Liver (tissue), 9 donors: ENCODE results near the gene ADAMTS3. TPM values are rescaled to one million over a fixed set of nuclear protein-coding genes. Genes with fewer than 3 reads are reported as not detected.

Source experiments
- DNase-seq: peaks from one replicate; pipeline ENCODE4 v3.0.0-alpha.2; 2017; ENCODE audit warnings: low spot score
- H3K27ac ChIP-seq, 2 donors: one replicate each; pipeline ENCODE4 v1.7.0; 2013; ENCODE audit warnings: inconsistent platforms in 2 of 2, low read length in 2 of 2, control low read depth in 1 of 2, low read depth in 1 of 2, mild to moderate bottlenecking in 1 of 2
- H3K27me3 ChIP-seq, 4 donors: one replicate each; pipeline versions ENCODE4 v1.6.1 to v1.7.0; 2013; ENCODE audit warnings: low read length in 3 of 4, inconsistent platforms in 1 of 4, mild to moderate bottlenecking in 1 of 4, moderate library complexity in 1 of 4; ENCODE audit not compliant: control insufficient read depth in 4 of 4, insufficient read depth in 4 of 4
- H3K36me3 ChIP-seq, 4 donors: one replicate each; pipeline versions ENCODE4 v1.6.1 to v1.7.0; 2013; ENCODE audit warnings: low read length in 3 of 4, mild to moderate bottlenecking in 3 of 4, low read depth in 1 of 4, moderate library complexity in 1 of 4; ENCODE audit not compliant: control insufficient read depth in 4 of 4, insufficient read depth in 3 of 4
- H3K4me1 ChIP-seq, 4 donors: one replicate each; pipeline versions ENCODE4 v1.6.1 to v1.7.0; 2013; ENCODE audit warnings: low read length in 3 of 4, mild to moderate bottlenecking in 3 of 4, moderate library complexity in 1 of 4; ENCODE audit not compliant: control insufficient read depth in 4 of 4, insufficient read depth in 4 of 4
- H3K4me3 ChIP-seq, 3 donors: one replicate each; pipeline versions ENCODE4 v1.6.1 to v1.7.0; 2013; ENCODE audit warnings: low read length in 3 of 3, control low read depth in 1 of 3, low read depth in 1 of 3, mild to moderate bottlenecking in 1 of 3
- H3K9ac ChIP-seq, 2 donors: one replicate each; pipeline ENCODE4 v1.7.0; 2013; ENCODE audit warnings: low read length in 2 of 2, mild to moderate bottlenecking in 2 of 2, moderate library complexity in 2 of 2, control low read depth in 1 of 2, low read depth in 1 of 2
- H3K9me3 ChIP-seq, 4 donors: one replicate each; pipeline versions ENCODE4 v1.6.1 to v1.7.0; 2013; ENCODE audit warnings: low read length in 3 of 4; ENCODE audit not compliant: control insufficient read depth in 4 of 4
- ATF3 ChIP-seq: IDR thresholded peaks from 2 replicates; pipeline ENCODE4 v1.6.1; 2016; ENCODE audit warnings: antibody characterized with exemption
- CTCF ChIP-seq: fragments of 150-350 bp; IDR thresholded peaks from 2 replicates; pipeline ENCODE4 v1.5.1; 2017; ENCODE audit warnings: improper control_type of control experiment, low read depth, low read length; ENCODE audit not compliant: missing input control
- FOXA1 ChIP-seq: IDR thresholded peaks from 2 replicates; pipeline ENCODE4 v1.6.1; 2016; ENCODE audit warnings: antibody characterized with exemption
- FOXA2 ChIP-seq: IDR thresholded peaks from 2 replicates; pipeline ENCODE4 v1.6.1; 2016; ENCODE audit warnings: antibody characterized with exemption
- GABPA ChIP-seq, 2 donors: IDR thresholded peaks in 1 of 2; conservative IDR thresholded peaks in 1 of 2; 2 replicates each; pipeline ENCODE4 v1.6.1; 2016; ENCODE audit warnings: antibody characterized with exemption in 2 of 2, mild to moderate bottlenecking in 1 of 2, moderate library complexity in 1 of 2
- HNF4A ChIP-seq, 2 donors: conservative IDR thresholded peaks; 2 replicates each; pipeline ENCODE4 v1.6.1; 2016; ENCODE audit warnings: antibody characterized with exemption in 2 of 2, mild to moderate bottlenecking in 2 of 2
- MAX ChIP-seq: IDR thresholded peaks from 2 replicates; pipeline ENCODE4 v1.6.1; 2016; ENCODE audit warnings: antibody characterized with exemption
- NR2F2 ChIP-seq: IDR thresholded peaks from 2 replicates; pipeline ENCODE4 v1.6.1; 2016; ENCODE audit warnings: antibody characterized with exemption
- REST ChIP-seq: IDR thresholded peaks from 2 replicates; pipeline ENCODE4 v1.6.1; 2016; ENCODE audit warnings: antibody characterized with exemption, mild to moderate bottlenecking
- SP1 ChIP-seq: IDR thresholded peaks from 2 replicates; pipeline ENCODE4 v1.6.1; 2018; ENCODE audit warnings: antibody characterized with exemption, mild to moderate bottlenecking
- TAF1 ChIP-seq: conservative IDR thresholded peaks from 2 replicates; pipeline ENCODE4 v1.6.1; 2016; ENCODE audit warnings: antibody characterized with exemption, mild to moderate bottlenecking
- YY1 ChIP-seq: IDR thresholded peaks from 2 replicates; pipeline ENCODE4 v1.6.1; 2016; ENCODE audit warnings: antibody characterized with exemption, mild to moderate bottlenecking
- ZBTB33 ChIP-seq: IDR thresholded peaks from 2 replicates; pipeline ENCODE4 v1.6.1; 2016; ENCODE audit warnings: antibody characterized with exemption
- WGBS: extraction: QIAGEN DNeasy Blood & Tissue Kit; methylation state at CpG from one replicate; pipeline ENCODE4 v1.1.7; 2013; 5-methylcytosine and 5-hydroxymethylcytosine counted together
- polyA plus RNA-seq, 2 donors: library from polyadenylated mRNA; stranded (reverse) in 1 of 2; unstranded in 1 of 2; fragments of 200-250 nt in 1 of 2; fragments of >200 nt in 1 of 2; fragmentation: Nextera tagmentation in 1 of 2; extraction: Ambion mirVana in 1 of 2; gene quantifications; one replicate each; pipeline versions ENCODE4 v1.2.1 to v1.2.3, GENCODE V29; 2013 to 2015
- total RNA-seq, 2 donors: library from RNA; depleted of rRNA; stranded (reverse); fragments of >200 nt; gene quantifications; one replicate each; pipeline ENCODE4 v1.2.3, GENCODE V29; 2014
- donor health status: healthy.
- donor health status: healthy.
- donor health status: healthy.
- donor health status: healthy.
- donor health status: healthy.

Gene ADAMTS3
- total and polyA plus RNA-seq, 4 donors = 0.12 to 1.9 (median 0.25) TPM; not detected in 1

- no peak for DNase-seq
- no peak overlapping the region for H3K27ac ChIP-seq
- H3K4me3 ChIP-seq = no peak overlapping the region
- WGBS = 81% methylated on average over 3 of the region's 3 CpGs
- H3K36me3 ChIP-seq = no peaks in the 10 kb centered on the region
- H3K9me3 ChIP-seq = no peaks in the 10 kb centered on the region
- TF ChIP-seq TAF1 = no peak
- no peak for TF ChIP-seq CTCF
- TF ChIP-seq GABPA (IDR thresholded peaks at IDR 0.05 in 1 of 2, conservative IDR thresholded peaks at IDR 0.05 in 1 of 2) = no peak
- TF ChIP-seq MAX = no peak
- no peak for TF ChIP-seq ZBTB33
- TF ChIP-seq FOXA1 = no peak
- no peak for TF ChIP-seq FOXA2
- TF ChIP-seq HNF4A (conservative IDR thresholded peaks at IDR 0.05) = no peak
- TF ChIP-seq REST = no peak
- no peak for TF ChIP-seq ATF3
- no peak for TF ChIP-seq SP1
- no peak for TF ChIP-seq YY1
- no peak overlapping the region for H3K9ac ChIP-seq
- H3K4me1 ChIP-seq = no peaks in the 10 kb centered on the region
- no peaks in the 10 kb centered on the region for H3K27me3 ChIP-seq
These were observed 122.5 kb downstream of the ADAMTS3 start for GRCh38 chr4:72446353-72447055.

- H3K9ac ChIP-seq = no peak overlapping the region
- no peaks in the 10 kb centered on the region for H3K4me1 ChIP-seq
- no peaks in the 10 kb centered on the region for H3K27me3 ChIP-seq
- no peaks in the 10 kb centered on the region for H3K36me3 ChIP-seq
- no peak overlapping the region for H3K4me3 ChIP-seq
- TF ChIP-seq NR2F2 (no peak), MAX (no peak)
- WGBS = 78% methylated on average over 1 of the region's 1 CpG
- DNase-seq = no peak
- H3K9me3 ChIP-seq = no peaks in the 10 kb centered on the region
- H3K27ac ChIP-seq = no peak overlapping the region
These were observed 124.9 kb downstream of the ADAMTS3 start for GRCh38 chr4:72444092-72444491.
